SK-N-MC (cell line): ENCODE measurements around the gene MTERF4.

Experiments used
- EZH2 ChIP-seq: fragments of 200-600 bp; sonication (generic); IDR thresholded peaks from one replicate; pipeline ENCODE4 v1.6.1; 2017; ENCODE audit warnings: antibody characterized with exemption
- FOXP2 ChIP-seq: optimal IDR thresholded peaks from 2 replicates; pipeline ENCODE3; 2011; ENCODE audit warnings: mild to moderate bottlenecking, moderate library complexity; ENCODE audit not compliant: insufficient read depth; ENCODE audit errors: extremely low read length, control extremely low read depth
- POLR2AphosphoS5 ChIP-seq: IDR thresholded peaks from 2 replicates; pipeline ENCODE4 v1.6.1; 2012; ENCODE audit warnings: mild to moderate bottlenecking, low read depth, low read length, borderline replicate concordance

DNA sequence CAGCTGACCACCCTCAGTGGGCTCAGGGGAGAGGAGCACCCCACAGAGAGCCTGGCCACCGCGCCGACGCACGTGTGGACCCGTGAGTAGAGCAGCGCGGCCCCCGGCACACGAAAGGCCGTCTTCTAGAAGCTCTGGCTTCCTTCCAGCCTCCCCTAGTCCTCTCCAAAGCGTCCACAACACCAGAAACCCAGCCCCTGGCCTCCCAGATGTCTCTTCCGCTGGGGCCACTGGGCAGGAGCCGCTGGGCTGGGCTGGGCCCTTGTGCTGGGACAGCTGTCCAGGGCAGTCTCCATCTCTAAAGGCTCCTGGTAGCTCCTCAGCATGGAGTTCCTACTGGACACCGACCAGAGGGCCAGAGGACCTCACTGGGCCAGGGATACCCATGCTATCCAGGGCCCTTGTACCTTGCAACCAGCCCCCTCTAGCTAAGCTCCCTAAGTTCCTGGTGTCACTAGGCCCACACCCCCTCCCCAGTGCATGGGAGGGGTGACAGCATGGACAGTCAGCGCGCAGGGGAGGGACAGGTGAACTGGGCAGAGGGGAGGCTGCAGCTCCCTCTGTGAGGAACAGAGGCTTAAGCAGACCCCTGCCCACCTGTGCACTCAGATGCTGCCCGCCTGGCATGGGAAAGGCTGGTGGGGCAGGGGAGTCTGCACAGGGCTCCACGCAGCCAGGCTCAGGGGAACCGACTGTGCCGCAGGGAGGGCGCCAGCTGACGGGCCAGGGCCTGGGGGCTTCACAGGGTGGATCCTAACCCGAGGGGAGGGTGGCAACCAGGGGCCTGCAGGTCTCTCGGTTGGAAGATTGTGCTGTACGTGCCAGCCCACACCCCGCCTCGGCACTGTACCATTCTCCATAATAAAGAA, 32.9 kb downstream of the MTERF4 start:
- TF ChIP-seq POLR2AphosphoS5 (no peak), EZH2 (no peak), FOXP2 (no peak)
